Epithelial cell of proximal tubule (primary cell): Measurements from ENCODE around the gene RAB10. TPM values are rescaled to one million over a fixed set of nuclear protein-coding genes. Genes with fewer than 3 reads are reported as not detected.
"Not testable (repeated sequence)": the region's sequence is repeated elsewhere in the genome, so short reads cannot be mapped to it uniquely, and the experiment has no call there.

Experiments
- DNase-seq: peaks from one replicate; pipeline ENCODE4 v3.0.0-alpha.2; 2011; ENCODE audit warnings: low read depth
- H3K4me3 ChIP-seq: 2 replicates; pipeline ENCODE4 v1.5.1; 2011; ENCODE audit warnings: low read depth, mild to moderate bottlenecking, low read length
- total RNA-seq: library from RNA; depleted of rRNA; stranded (reverse); fragments of >200 nt; gene quantifications from 2 replicates; pipeline ENCODE4 v1.2.3, GENCODE V29; 2015
- TF ChIP-seq, protein P1 (sequence below): conservative IDR thresholded peaks from 2 replicates; pipeline ENCODE4 v1.5.1; 2012; ENCODE audit warnings: low read depth, mild to moderate bottlenecking, low read length

Gene RAB10
- total RNA-seq, 1 donor from 2014 or later, result 154 TPM

DNA sequence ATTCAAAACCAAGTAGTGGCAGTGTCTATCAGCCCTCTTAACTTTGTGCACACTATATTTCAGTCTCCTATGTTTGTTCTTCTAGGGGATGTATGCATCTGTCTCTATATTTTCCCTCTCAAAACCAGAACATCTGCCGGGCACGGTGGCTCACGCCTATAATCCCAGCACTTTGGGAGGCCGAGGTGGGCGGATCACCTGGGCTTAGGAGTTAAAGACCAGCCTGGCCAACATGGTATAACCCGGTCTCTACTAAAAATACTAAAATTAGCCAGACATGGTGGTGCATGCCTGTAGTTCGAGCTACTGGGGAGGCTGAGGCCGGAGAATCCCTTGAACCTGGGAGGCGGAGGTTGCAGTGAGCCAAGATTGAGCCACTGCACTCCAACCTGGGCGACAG lies 129.1 kb downstream of the RAB10 start:
- DNase-seq, result no peak
- TF ChIP-seq, protein P1, sequence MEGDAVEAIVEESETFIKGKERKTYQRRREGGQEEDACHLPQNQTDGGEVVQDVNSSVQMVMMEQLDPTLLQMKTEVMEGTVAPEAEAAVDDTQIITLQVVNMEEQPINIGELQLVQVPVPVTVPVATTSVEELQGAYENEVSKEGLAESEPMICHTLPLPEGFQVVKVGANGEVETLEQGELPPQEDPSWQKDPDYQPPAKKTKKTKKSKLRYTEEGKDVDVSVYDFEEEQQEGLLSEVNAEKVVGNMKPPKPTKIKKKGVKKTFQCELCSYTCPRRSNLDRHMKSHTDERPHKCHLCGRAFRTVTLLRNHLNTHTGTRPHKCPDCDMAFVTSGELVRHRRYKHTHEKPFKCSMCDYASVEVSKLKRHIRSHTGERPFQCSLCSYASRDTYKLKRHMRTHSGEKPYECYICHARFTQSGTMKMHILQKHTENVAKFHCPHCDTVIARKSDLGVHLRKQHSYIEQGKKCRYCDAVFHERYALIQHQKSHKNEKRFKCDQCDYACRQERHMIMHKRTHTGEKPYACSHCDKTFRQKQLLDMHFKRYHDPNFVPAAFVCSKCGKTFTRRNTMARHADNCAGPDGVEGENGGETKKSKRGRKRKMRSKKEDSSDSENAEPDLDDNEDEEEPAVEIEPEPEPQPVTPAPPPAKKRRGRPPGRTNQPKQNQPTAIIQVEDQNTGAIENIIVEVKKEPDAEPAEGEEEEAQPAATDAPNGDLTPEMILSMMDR, result no peak
- H3K4me3 ChIP-seq, result no peak overlapping the region

DNA sequence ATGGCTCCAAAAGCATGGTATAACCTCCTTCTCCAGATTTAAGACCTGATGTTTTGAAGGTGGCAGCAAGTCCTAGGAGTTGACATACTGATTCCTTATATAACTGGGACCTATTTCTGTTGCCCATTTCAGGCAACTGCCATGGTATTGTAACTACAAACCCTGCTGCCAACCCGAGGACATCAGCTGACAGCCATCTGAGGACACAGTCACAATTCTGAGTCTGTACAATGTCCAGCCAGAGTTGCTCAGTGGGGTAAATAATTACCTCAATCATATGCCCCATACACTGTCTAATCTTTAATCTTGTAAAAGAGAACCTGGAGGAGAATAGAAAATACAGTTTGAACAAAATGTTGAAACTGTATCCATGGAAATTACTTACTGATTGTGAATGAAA lies 130.3 kb downstream of the RAB10 start:
- TF ChIP-seq, protein P1, result no peak
- DNase-seq, result no peak
- no peak overlapping the region for H3K4me3 ChIP-seq

DNA sequence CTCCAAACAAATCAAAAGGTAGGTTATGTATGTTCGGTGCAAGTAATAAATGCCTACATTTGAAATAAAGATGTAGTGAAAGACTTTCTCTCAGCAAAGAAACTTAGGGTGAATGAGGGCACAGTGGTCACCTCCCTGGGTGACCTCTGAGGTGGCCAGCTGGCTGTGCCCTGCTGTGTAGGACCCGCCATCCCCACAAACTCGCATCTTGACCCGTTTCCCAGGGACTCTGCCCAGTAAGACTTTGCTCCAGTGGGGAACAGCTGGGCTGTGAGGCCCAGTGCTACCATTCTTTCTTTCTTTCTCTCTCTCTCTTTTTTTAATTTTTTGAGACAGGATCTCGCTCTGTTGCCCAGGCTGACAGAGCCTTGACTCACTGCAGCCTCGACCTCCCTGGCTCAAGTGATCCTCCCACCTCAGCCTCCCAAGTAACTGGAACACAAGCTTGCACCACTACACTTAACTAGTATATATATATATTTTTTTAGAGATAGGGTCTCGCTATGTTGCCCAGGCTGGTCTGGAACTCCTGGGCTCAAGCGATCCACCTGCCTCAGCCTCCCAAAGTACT lies 130.8 kb downstream of the RAB10 start:
- TF ChIP-seq, protein P1, result no peak
- H3K4me3 ChIP-seq, result no peak overlapping the region
- DNase-seq, result no peak

DNA sequence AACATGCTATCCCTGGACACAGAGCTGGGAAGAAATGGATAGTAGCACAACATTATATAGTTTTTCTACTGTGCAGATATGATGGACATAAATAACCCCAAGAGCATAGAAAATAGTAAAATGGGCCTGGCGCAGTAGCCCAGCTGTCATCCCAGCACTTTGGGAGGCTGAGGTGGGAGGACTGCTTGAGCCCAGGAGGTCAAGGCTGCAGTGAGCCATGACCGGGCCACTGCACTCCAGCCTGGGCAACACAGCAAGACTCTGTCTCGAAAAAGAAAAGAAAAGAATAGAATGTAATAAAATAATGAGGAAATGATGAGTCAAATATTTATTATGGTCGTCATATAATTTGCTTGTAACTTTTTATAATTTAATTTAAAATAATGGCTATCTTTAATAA lies 131.5 kb downstream of the RAB10 start:
- DNase-seq, result no peak
- TF ChIP-seq, protein P1, result no peak
- H3K4me3 ChIP-seq, result no peak overlapping the region

DNA sequence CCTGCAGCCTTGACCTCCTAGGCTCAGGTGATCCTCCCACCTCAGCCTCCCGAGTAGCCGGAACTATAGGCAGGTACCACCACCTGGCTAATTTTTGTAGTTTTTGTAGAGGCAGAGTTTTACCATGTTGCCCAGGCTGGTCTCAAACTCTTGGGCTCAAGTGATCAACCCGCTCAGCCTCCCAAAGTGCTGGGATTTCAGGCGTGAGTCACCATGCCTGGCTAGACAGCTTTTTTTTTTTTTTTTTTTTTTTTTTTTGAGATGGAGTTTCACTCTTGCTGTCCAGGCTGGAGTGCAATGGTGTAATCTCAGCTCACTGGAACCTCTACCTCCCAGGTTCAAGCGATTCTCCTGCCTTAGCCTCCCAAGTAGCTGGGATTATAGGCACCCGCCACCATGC lies 132.7 kb downstream of the RAB10 start:
- not testable (repeated sequence) for DNase-seq, H3K4me3 ChIP-seq

DNA sequence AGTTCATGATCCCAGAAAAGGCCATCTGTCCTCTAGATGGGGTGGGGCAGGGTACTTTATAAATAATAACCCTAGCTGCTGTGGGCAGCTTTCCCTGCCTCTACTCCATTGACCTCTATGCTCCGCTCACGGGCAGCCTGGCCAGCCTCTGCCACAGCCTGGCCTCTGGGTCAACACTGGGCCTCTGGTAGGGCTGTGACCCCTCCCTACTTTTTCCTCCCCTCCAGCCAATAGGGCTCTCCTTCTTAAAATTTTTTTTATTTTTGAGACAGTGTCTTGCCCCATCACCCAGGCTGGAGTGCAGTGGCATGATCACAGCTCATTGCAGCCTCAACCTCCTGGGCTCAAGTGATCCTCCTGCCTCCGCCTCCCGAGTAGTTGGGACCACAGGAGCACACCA lies 134.9 kb downstream of the RAB10 start:
- no peak overlapping the region for H3K4me3 ChIP-seq
- TF ChIP-seq, protein P1, result no peak
- DNase-seq, result no peak

DNA sequence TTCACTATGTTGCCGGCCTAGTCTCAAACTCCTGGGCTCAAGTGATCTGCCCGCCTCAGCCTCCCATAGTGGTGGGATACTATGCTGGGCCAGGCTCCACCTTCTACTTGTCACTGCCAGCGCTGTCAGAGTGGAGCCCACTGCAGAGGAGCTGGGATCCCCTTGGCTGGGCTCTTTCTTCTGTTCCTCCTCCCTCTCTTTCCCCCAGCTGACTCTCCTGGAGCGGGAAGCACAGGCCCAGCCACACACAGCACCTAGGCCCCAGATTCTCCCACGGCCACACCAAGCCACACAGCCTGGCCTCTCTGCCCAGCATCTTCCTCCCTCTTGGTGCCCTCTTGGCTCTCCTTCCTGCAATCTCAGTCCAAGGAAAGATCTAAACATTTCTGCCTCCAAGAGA lies 135.3 kb downstream of the RAB10 start:
- no peak overlapping the region for H3K4me3 ChIP-seq
- TF ChIP-seq, protein P1, result no peak
- DNase-seq, result no peak
